GM12892 (cell line): ENCODE measurements around the gene HHAT.

Source experiments
- POLR2A ChIP-seq: IDR thresholded peaks from 2 replicates; pipeline ENCODE4 v1.6.1; 2011; ENCODE audit warnings: low read depth, low read length, control low read depth
- TAF1 ChIP-seq: IDR thresholded peaks from 2 replicates; pipeline ENCODE4 v1.6.1; 2011; ENCODE audit warnings: low read depth, mild to moderate bottlenecking, control low read depth, low read length, borderline replicate concordance

DNA sequence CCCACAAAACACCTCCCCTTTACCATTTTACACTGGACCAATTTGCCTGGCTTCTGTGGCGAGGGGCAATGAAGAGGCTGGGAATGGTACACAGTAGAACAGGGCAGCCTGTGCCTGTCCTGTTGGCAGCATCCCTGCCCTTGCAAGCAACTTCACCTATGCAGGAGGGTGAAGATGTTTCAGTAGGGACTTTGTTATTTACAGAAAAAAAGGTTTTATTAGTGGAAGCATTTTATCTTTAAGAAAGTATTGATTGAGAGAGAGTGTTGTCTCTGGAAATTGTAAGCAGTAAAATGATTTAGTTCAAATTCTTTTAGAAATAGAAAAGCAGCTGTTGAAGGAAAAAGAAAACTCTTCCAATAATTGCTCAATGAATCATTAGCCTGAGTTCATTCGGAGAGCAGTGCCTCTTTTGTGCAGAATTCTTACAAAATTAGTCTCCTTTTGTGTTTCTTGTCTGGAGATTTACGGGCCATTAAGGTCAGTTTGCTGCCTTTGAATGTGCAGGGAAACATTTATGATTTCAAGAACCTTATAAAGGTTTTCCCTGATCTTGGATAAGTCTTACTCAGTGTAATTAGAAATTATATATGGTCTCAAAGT is 49.1 kb downstream of the HHAT start:
- no peak for TF ChIP-seq POLR2A
- no peak for TF ChIP-seq TAF1
